GM18499 (cell line): ENCODE data around the gene FKBP1B.
"Not testable (repeated sequence)": the region's sequence is repeated elsewhere in the genome, so short reads cannot be mapped to it uniquely, and the experiment has no call there.

Experiments
- ATAC-seq: cut with Tn5 transposase; IDR thresholded peaks from one replicate; pipeline ENCODE4 v1.9.1; 2021; ENCODE audit warnings: moderate number of reproducible peaks; ENCODE audit not compliant: insufficient read depth, unreplicated experiment

The FKBP1B gene

GRCh38 chr2:24049485-24050021 lies at the start of gene FKBP1B:
FKBP1B (plus strand) TSS chr2:24049741; CDS start chr2:24049850, 109 bp downstream.
- no peak for ATAC-seq

GRCh38 chr2:24007693-24008092 lies 41.8 kb upstream of the FKBP1B start:
- ATAC-seq, result no peak

- ATAC-seq, result no peak
Observed at GRCh38 chr2:24008672-24009366, 40.7 kb upstream of the FKBP1B start.

GRCh38 chr2:24009367-24009679 lies 40.2 kb upstream of the FKBP1B start:
- ATAC-seq, result no peak

GRCh38 chr2:24009680-24010476 lies 39.7 kb upstream of the FKBP1B start, which contains the start of gene MFSD2B:
MFSD2B (plus strand) TSS chr2:24010085; CDS start chr2:24010097, 12 bp downstream.
- ATAC-seq, result no peak

GRCh38 chr2:24010477-24011249 lies 38.9 kb upstream of the FKBP1B start:
- ATAC-seq, result no peak

GRCh38 chr2:24011250-24012104 lies 38.1 kb upstream of the FKBP1B start:
- no peak for ATAC-seq

- ATAC-seq, result no peak
Observed at GRCh38 chr2:24012521-24013188, 36.9 kb upstream of the FKBP1B start.

- not testable (repeated sequence) for ATAC-seq
Observed at GRCh38 chr2:24014902-24015301, 34.6 kb upstream of the FKBP1B start.

GRCh38 chr2:24015562-24016375 lies 33.8 kb upstream of the FKBP1B start:
- no peak for ATAC-seq

- no peak for ATAC-seq
Observed at GRCh38 chr2:24016376-24016761, 33.2 kb upstream of the FKBP1B start.

GRCh38 chr2:24016853-24017703 lies 32.5 kb upstream of the FKBP1B start:
- ATAC-seq, result no peak

- ATAC-seq, result no peak
Observed at GRCh38 chr2:24017711-24018110, 31.8 kb upstream of the FKBP1B start.

- ATAC-seq, result no peak
Observed at GRCh38 chr2:24018241-24018640, 31.3 kb upstream of the FKBP1B start.

GRCh38 chr2:24019729-24020128 lies 29.8 kb upstream of the FKBP1B start:
- no peak for ATAC-seq

- ATAC-seq, result no peak
Observed at GRCh38 chr2:24020244-24020643, 29.3 kb upstream of the FKBP1B start.

GRCh38 chr2:24021122-24021998 lies 28.2 kb upstream of the FKBP1B start:
- no peak for ATAC-seq
